Measurements from ENCODE around the gene TNIK.

- TF ChIP-seq POLR2A (IDR thresholded peaks at IDR 0.05) (no peak), CTCF (IDR thresholded peaks at IDR 0.05) (no peak)
These were observed 146.5 kb downstream of the TNIK start for GRCh38 chr3:171313702-171314101.

Data from uterus (tissue), 2 donors.